Frontal cortex (tissue), 4 donors: ENCODE results near the gene GRB2. TPM values are rescaled to one million over a fixed set of nuclear protein-coding genes. Genes with fewer than 3 reads are reported as not detected.
"Not testable (repeated sequence)": the region's sequence is repeated elsewhere in the genome, so short reads cannot be mapped to it uniquely, and the experiment has no call there.

Experiments used
- DNase-seq, 2 donors: peaks; one replicate each; pipeline ENCODE4 v3.0.0; 2012; ENCODE audit warnings: low spot score in 2 of 2
- FAIRE-seq: peaks from 2 replicates; lab custom pipeline; 2012; peaks lifted over from hg19 to GRCh38; lab: Jason Lieb, UNC
- total RNA-seq: library from RNA; depleted of rRNA; stranded (reverse); fragments of >200 nt; gene quantifications from one replicate; pipeline ENCODE4 v1.2.3, GENCODE V29; 2014
- donor health status: control.
- donor health status: control.
- donor health status: control.

GRB2 gene
- 159 TPM for total RNA-seq

DNA sequence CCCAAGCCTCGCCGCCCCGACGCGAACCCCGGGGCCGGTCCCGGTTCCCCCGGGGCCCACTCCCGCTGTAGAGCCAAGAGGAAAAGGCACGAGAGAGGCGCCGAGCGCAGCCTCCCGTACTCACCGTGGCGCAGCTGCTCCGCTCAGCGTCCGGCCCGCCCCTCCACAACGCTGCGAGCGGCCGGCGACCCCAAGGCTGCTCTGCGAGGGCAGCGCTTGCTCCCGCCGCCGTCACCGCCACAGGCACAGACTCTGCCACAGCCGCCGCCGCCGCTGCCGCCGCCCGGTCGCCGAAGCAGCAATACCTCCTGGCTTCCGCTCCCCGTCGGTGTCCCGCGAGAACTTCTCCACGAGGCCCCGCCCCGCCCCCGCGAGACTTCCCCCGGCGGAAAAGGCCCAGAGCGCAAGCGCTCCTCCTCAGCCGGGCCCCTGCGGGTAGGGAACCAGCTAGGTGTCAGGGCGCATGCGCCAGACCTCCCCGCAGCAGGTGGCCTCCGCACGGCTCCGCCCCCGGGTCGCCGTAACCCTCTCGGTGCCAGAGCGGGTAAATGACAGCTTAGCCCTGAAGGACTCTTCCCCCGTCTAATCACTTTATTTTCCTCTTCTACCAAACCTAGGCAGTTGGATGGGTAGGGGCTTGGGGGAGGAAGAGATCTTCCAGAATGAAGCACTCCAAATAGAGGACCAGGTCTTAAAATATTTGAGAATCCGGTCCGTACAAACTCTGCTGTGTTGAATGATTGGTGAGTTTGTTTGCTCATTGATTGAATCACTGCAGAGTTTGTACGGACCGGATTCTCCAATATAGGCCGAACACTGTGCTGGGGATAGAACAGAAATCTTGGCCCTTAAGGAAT is at the start of gene GRB2:
Gene GRB2, minus strand, starts transcription at position 314 of the 857 bp plus-strand sequence. CDS start 12,050 bp downstream, outside the sequence.
- DNase-seq (peak; percentile 95 to 98), FAIRE-seq (no peak)

DNA sequence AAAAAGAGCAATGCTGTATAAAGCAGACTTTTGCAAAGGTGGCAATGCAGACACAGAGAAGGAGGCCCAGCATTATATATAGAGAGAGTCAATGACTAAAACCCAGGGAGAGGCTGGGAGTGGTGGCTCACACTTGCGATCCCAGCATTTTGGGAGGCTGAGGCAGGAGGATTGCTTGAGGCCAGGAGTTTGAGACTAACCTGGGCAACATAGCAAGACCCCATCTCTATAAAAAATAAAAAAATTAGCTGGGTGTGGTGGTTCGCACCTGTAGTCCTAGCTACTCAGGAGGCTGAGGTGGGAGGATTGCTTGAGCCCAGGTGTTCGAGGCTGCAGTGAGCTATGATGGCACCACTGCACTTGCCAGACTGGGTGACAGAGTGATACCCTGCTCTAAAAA is 49.2 kb upstream of the GRB2 start:
- DNase-seq, FAIRE-seq: not testable (repeated sequence)

DNA sequence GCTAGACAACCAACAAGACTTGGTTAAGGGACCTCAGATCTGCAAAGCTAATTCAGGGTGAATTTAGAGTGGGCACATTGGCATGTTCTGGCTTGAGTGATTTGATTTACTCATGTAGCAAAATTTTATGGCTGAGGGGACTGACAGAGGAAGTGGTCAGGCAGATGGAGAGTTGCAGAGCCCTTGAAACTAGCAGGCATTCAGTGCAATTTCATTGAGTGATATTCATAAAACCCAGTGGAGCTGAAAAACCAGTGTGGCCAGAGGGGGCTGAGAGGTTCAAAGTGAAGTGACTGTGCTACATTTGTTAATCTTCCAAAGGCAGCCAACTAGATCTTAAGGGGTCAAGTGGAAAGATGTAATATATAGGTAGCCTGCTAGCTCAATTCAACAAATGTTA is 48.7 kb upstream of the GRB2 start:
- no peak for DNase-seq
- no peak for FAIRE-seq

DNA sequence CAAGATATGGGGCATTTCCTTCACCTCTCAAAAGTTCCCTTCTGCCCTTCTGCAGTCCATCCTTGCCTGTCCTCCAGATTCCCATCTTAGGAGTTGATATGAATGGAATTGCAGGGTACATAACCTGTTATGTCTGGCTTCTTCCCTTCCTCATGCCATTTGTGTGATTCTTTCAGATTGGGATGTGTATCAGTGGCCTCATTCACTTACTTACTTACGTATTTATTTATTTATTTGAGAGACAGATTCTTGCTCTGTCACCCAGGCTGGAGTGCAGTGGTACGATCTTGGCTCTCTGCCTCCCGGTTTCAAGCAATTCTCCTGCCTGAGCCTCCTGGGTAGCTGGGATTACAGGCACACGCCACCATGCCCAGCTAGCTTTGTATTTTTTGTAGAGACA is 44.8 kb upstream of the GRB2 start:
- FAIRE-seq, result no peak
- DNase-seq, result no peak

DNA sequence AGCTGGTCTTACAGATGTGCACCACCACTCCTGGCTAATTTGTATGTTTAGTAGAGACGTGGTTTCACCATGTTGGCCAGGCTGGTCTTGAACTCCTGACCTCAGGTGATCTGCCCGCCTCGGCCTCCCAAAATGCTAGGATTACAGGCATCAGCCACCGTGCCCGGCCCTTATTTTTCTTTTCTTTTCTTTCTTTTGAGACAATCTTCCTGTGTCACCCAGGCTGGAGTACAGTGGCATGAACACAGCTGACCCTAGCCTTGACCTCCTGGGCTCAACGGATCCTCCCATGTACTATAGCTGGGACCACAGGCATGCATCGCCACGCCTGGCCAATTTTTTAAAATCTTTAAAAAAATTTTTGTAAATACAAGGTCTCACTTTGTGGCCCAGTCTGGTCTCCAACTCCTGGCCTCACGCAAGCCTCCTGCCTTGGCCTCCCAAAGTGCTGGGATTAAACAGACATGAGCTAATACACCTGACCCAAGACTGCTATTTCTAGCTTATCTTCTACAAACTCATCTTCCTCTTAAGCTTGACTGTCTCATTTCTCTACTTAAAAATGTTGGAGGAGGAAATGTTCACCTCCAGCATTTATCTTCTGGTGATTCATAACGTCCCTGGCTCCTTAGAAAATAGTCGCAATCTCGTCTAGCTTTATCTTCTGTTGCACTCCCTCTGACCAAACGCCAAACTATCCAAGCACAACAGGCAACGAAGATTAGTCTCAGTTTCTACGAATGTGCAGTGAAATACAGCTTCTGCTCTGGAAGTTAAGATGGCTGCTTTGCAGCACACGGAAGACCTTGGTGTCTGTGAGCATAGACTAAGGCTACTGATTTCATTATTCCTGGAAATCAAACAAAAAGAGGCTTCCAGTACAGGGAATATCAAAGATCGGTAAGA is 42.7 kb upstream of the GRB2 start:
- DNase-seq, result no peak
- FAIRE-seq, result no peak

DNA sequence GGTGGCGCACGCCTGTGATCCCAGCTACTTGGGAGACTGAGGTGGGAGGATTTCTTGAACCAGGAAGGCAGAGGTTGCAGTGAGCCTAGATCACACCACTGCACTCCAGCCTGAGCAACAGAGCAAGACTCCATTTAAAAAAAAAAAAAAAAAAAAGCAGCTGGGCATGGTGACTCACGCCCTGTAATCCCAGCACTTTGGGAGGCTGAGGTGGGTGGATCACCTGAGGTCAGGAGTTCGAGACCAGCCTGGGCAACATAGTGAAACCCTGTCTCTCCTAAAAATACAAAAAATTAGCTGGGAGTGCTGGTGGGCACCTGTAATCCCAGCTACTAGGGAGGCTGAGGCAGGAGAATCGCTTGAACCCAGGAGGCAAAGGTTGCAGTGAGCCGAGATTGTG is 40.4 kb upstream of the GRB2 start:
- DNase-seq, FAIRE-seq: not testable (repeated sequence)

DNA sequence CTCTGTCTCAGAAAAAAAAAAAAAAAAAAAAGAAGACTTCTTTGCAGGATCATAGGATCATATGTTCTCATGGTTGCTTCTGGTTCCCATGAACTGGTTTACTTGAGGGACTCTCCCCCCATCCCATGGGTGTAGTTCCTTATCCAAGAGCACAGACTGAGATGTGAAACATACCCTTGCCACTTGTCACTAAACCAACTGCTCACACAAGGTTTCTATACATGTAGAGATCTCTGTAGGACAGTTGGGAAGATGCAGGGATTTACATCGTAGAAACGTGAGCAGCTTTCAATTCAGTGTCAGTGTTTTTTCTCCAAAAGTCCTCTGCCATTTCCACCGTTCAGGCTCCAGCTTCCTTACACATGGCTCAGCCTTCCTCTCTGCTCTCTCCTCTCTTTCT is 39.8 kb upstream of the GRB2 start:
- FAIRE-seq, result no peak
- no peak for DNase-seq

DNA sequence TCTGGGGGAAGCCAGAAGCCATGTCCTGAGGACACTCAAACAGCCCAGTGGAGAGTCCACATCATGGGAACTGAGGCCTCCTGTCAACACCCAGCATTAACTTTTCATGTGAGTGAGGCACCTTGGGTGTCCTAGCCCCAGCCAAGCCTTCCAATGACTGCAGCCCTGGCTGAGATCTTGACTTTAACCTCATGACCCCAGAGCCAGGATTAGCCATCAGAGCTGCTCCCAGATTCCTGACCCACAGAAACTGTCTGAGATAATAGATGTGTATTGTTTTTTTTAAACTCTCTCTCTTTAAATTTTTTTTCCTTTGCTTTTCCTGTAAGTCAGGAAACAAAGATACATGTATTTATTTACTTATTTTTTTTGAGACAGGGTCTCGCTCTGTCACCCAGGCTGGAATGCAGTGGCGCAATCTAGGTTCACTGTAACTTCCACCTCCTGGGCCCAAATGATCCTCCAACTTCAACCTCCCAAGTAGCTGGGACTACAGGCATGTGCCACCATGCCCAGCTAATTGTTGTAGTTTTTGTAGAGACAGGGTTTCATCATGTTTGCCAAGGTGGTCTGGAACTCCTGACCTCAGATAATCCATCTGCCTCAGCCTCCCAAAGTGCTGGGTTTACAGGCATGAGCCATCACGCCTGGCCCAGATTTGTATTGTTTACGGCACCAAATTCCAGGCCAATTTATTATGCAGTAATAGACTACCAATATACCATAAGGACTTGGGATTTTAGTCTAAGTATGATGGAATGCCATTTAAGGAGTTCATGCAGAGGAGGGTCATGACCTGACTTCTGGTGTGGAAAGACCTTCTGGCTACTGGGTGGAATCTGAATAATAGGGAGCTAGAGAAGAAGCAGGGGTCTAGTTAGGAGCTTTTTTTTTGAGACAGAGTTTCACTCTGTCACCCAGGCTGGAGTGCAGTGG is 37.0 kb upstream of the GRB2 start:
- DNase-seq, result no peak
- FAIRE-seq, result no peak

DNA sequence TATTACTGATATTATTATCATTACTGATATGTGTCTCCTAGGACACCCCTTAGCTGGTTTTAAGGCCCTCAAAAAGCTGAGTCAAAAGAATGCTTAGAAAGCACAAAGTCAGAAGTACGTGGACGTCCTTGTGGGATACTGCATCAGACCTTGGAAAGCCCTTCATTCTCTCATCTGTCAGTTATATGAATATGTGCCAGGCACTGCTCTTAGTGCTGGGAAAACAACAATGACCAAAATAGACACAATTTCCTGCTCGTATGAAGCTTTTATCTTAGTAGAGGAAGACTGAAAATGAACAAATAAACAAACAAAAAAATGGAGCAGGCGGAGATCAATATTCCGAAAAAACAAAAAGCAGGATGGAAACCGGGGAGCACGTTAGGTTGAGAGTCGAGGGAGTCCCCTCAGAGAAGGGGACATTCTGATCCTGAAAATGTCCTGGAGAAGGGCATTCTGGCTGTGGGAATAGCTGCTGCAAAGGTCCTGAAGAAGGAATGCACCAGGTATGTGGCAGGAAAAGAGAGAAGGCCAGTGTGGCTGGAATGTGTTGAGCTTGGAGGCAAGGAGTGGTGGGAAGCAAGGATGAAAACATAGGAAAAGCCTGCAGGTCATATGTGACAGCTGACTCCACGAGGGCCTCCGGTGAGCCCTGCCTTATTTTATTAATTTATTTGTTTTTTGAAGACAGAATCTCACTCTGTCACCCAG is 35.4 kb upstream of the GRB2 start:
- FAIRE-seq, result no peak
- DNase-seq, result no peak

DNA sequence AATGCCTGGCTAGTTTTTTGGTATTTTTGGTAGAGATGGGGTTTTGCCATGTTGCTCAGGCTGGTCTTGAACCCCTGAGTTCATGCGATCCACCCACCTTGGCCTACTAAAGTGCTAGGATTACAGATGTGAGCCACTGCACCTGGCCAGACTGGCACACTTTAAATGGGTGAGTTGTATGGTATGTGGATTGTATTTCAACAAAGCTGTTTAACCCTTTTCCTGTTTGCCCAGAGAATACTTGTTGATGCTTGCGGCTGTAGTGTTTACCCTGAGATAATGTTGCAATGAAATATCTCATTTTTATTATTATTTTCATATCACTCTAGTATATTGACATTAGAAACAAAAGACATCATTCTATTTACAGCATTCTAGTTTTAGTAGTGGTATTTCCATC is 33.8 kb upstream of the GRB2 start:
- FAIRE-seq (no peak), DNase-seq (no peak)

DNA sequence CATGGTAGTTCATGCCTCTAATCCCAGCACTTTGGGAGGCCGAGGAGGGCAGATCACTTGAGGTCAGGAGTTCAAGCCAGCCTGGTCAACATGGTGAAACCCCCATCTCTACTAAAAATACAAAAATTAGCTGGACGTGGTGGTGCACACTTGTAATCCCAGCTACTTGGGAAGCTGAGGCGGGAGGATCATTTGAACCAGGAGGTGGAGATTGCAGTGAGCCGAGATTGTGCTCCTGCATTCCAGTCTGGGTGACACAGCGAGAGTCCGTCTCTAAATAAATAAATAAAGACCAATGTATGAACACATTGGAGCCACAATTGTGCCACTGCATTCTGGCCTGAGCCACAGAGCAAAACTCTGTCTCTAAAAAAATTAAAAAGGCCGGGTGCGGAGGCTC is 31.9 kb upstream of the GRB2 start:
- not testable (repeated sequence) for DNase-seq, FAIRE-seq

DNA sequence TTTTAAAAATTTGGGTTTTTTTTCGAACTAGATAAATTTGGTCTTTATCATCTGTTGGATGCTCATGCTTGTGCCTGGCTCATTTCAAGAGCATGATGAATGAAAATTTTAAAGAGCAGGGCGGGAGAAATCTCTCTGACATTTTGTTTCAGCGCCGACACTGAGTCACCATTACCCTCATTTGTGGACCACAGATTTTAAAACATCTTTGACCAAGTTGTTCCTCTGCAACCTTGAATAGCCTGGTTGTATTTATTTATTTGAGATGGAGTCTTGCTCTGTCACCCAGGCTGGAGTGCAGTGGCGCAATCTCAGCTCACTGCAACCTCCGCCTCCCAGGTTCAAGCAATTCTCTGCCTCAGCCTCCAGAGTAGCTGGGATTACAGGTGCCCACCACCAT is 29.0 kb upstream of the GRB2 start:
- not testable (repeated sequence) for DNase-seq, FAIRE-seq

DNA sequence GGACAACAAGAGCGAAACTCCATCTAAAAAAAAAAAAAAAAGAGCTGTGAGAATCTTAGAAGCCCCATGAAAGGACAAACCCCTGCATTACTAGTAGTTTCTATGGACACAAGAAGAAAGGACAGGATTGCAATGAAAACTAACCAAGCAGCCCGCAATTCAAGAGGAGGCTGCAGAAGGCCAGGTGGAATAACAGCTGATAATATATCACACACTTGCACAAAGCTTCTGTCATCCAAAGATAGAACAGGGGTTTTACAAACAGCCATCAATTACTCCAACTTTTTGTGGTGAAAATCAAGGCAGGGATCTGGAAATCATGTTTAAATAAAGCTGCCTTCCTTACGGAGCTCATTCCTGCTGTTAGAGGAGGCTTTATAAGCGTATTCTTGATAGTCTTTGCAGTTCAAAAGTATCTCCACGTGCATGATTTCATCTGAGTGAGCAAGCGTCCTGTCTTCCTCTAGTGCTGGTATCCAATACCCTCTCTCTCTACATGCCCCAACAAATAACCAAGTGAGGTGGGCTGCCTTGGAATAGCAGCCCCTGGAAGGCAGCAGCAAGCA is 27.8 kb upstream of the GRB2 start:
- FAIRE-seq (no peak), DNase-seq (no peak)

DNA sequence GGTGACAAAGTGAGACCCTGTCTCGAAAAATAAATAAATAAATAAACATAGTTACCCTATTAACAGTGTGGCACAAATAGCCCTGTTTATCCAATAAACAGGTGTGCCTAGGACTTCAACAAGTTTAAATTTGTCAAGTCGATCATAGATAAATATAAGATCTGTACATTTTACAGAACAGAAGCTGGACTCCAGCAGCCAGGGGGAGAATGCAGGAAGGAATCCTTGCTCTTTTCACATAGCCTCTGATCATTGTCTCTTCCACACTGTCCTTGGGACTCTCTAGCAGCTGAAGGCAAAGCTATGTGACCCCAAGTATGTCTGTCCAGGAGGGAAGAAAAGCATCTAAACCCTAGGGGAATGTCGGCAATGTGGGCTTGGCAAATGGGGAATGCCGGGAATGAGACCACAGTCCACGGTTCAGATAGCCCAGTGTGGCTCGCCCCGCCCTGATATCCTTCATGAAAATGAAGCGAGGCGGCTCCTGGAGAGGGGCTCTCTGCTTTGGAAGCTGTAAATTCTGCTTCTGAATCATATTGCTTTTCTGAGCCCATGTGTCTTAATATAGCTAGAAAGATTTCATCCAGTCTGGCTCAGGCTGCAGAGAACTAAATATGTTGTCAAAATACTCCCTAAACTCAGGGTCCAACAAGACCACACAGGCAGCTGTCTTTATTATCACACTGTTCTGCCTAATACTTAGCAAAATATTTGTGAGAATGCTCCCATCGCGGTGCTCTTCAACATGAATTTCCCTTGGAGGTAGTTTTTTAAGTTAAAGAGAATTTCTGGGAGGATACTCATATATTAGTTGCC is 24.9 kb upstream of the GRB2 start:
- no peak for FAIRE-seq
- DNase-seq, result no peak

DNA sequence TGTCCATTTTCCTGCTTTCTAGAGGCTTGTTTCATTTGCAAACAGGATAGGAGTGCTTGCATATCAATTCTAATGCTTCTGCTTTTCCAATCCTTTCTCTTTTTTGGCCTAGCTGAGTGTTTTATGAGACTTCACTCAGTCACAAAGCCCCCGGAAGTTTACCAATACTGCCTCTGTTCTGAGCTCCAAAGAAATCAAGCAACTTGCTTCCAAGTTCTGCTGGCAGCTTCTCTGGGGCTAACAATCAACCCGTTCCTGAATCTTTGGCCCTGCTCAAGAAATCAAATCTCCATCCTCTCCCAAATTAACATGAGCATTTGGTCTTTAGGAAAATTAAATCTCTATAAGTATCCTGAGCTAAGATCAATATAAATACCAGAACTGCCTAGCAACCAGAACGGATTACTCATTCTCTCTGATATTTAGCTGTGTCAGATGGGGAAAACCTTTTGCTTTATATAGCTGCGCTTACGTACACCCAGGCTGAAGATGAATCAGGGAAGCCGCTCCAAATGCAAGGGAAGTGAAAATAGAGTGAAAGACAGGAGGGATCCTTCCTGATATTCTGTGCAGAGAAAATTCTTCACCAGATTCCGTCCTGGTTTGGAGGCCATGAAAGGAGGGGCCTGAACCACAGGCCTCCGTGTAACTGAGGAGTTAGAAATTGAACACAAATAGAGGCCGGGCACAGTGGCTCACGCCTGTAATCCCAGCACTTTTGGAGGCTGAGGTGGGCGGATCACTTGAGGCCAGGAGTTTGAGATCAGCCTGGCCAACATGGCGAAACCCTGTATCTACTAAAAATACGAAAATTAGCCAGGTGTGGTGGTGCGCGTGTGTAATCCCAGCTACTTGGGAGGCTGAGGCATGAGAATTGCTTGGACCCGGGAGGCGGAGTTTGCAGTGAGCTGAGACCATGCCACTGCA is 23.3 kb upstream of the GRB2 start:
- no peak for FAIRE-seq
- DNase-seq, result peak in 1 of 2 donors; percentile 54

DNA sequence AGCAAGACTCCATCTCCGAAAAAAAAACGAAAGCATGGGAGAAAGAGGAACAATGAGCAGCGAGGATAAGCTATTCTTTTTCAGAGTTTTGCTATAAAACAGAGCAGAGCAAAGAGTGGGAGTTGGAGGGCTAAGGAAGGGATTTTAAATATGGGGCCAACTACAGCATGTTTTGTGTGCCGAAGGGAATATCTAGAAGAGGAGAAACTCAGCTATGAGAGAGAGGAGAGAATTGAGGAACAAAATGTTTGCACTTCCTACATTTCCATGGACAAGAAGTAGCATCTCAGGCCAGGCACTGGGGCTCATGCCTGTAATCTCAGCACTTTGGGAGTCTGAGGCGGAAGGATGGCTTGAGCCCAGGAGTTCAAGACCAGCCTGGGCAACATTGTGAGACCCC is 13.1 kb upstream of the GRB2 start:
- no peak for FAIRE-seq

DNA sequence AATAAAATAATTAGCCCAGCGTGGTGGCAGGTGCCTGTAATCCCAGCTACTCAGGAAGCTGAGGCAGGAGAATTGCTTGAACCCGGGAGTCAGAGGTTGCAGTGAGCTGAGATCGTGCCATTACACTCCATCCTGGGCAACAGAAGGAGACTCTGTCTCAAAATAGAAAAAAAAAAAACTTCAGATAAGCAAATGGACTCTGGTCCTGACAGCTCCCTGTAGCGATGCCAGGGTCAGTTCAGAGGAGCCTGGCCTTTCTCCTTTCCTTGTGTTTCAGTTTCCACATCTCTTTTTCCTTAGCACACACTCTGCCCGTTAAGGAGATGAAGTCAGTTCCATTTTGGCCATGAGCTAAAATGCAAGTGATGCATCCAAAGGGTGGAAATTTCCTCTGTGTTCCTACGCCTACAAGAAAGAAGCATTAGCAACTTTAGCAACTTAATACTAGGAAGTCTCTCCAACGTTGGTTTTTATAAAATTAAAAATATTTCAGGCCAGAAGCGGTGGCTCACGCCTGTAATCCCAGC is 11.6 kb upstream of the GRB2 start:
- DNase-seq, result no peak
- no peak for FAIRE-seq

More for the DNA sequence above, 13.1 kb upstream of the GRB2 start:
- DNase-seq, result no peak
